ENCODE data around the gene LSS. TPM values are rescaled to one million over a fixed set of nuclear protein-coding genes. Genes with fewer than 3 reads are reported as not detected.

LSS gene
- total and polyA plus RNA-seq, 2 donors (not counting 3 experiments of a cell fraction or from before 2014, with no cell fraction given) = 120 to 141 TPM

GRCh38 chr21:46226920-46227599 is 1.5 kb downstream of the LSS start:
- H3K27ac ChIP-seq (ENCODE audit: insufficient read depth, low read depth, low read length) = no peak overlapping the region
- H3K4me1 ChIP-seq (ENCODE audit: control insufficient read depth, extremely low read depth, insufficient read depth, low read length) = peaks cover 22% of the 10 kb centered on the region
- no peaks in the 10 kb centered on the region for H3K27me3 ChIP-seq (ENCODE audit: control insufficient read depth in 2 of 2, insufficient read depth in 2 of 2, low read length in 2 of 2)
- no peak for TF ChIP-seq GATA2 (IDR thresholded peaks at IDR 0.05; ENCODE audit: insufficient read depth, insufficient read length, low read depth, low read length)
- no peak for TF ChIP-seq EZH2 (IDR thresholded peaks at IDR 0.05; ENCODE audit: borderline replicate concordance, low read depth, low read length, severe bottlenecking)
- TF ChIP-seq POLR2AphosphoS5 (IDR thresholded peaks at IDR 0.05; ENCODE audit: insufficient read depth, low read depth, low read length) = no peak
- TF ChIP-seq MAX (IDR thresholded peaks at IDR 0.05; ENCODE audit: insufficient read depth, insufficient read length) = no peak
- TF ChIP-seq FOS (IDR thresholded peaks at IDR 0.05; ENCODE audit: borderline replicate concordance, insufficient read depth, low read length) = no peak
- no peak for TF ChIP-seq POLR2A (IDR thresholded peaks at IDR 0.05; ENCODE audit: low read depth, low read length)
- no peak for TF ChIP-seq MYC (IDR thresholded peaks at IDR 0.05; ENCODE audit: low read depth, low read length)
- no peak for TF ChIP-seq JUN (IDR thresholded peaks at IDR 0.05; ENCODE audit: borderline replicate concordance, insufficient read depth, insufficient read length, low read depth)
- no peak for TF ChIP-seq CTCF (IDR thresholded peaks at IDR 0.05; ENCODE audit: extremely low read depth in 1 of 2, insufficient read depth in 1 of 2, low read depth in 1 of 2, low read length in 2 of 2)
- peaks cover 48% of the 10 kb centered on the region for H3K79me2 ChIP-seq (ENCODE audit: control insufficient read depth, insufficient read depth, low read length)
- H3K9me3 ChIP-seq (replicated peaks; ENCODE audit: control insufficient read depth, insufficient read depth, low read length) = no peaks in the 10 kb centered on the region
- no peak overlapping the region for H2AFZ ChIP-seq (ENCODE audit: low read depth, low read length)
- peak overlapping the region; percentile 11 to 90 (median 81) for H3K4me3 ChIP-seq (replicated peaks in 1 of 3; ENCODE audit: insufficient read depth in 1 of 3, low read depth in 1 of 3, low read length in 3 of 3)
- peak; percentile 64 for FAIRE-seq
- dilution Hi-C loops (cut with MboI; ENCODE audit: extremely low pct_ligation_motif_present, low sequenced_read_pairs) = no loop called here
- no peaks in the 10 kb centered on the region for H3K9me1 ChIP-seq (replicated peaks; ENCODE audit: control insufficient read depth, extremely low read depth, insufficient read depth, low read length)
- peak overlapping the region; percentile 78 for H3K4me2 ChIP-seq (ENCODE audit: insufficient read depth, low read length)
- intact Hi-C loops (cut with micrococcal nuclease) = loop anchor here (5.0 kb wide), 2 partner anchors 80 to 255 kb away; no protein-coding TSS in a partner anchor
- CTCF ChIA-PET = interaction anchor here (1.0 to 2.2 kb wide), 3 partner anchors 74 to 98 kb away, joined by 3 to 12 read pairs (median 5); a partner anchor contains a TSS
- H3K9ac ChIP-seq (replicated peaks; ENCODE audit: extremely low read depth, insufficient read depth, low read length) = peak overlapping the region; percentile 46
- POLR2A ChIA-PET = no interaction called here
- peaks cover 0 to 6% of the 10 kb centered on the region in 2 experiments for H3K36me3 ChIP-seq (ENCODE audit: control insufficient read depth in 2 of 2, extremely low read depth in 1 of 2, insufficient read depth in 2 of 2, low read length in 2 of 2)
- BruUV-seq (replicated peaks) = no TSS peak
- H4K20me1 ChIP-seq (replicated peaks; ENCODE audit: control insufficient read depth, extremely low read depth, insufficient read depth, low read length) = no peaks in the 10 kb centered on the region
- DNase-seq (ENCODE audit: low read depth, low spot score) = no peak

Measured in endothelial cell of umbilical vein (primary cell).